ENCODE measurements around the gene TMEM51.

TMEM51 gene

GRCh38 chr1:15191267-15191666 lies 37.7 kb downstream of the TMEM51 start:
- in situ Hi-C loops (cut with MboI; ENCODE audit: low sequenced_read_pairs): no loop called here

GRCh38 chr1:15191770-15192169 lies 38.2 kb downstream of the TMEM51 start:
- in situ Hi-C loops (cut with MboI; ENCODE audit: low sequenced_read_pairs): no loop called here

- in situ Hi-C loops (cut with MboI; ENCODE audit: low sequenced_read_pairs): no loop called here
Measured at GRCh38 chr1:15192916-15193550, 39.5 kb downstream of the TMEM51 start.

GRCh38 chr1:15195420-15196052 lies 42.0 kb downstream of the TMEM51 start:
- in situ Hi-C loops (cut with MboI; ENCODE audit: low sequenced_read_pairs): no loop called here

- in situ Hi-C loops (cut with MboI; ENCODE audit: low sequenced_read_pairs): no loop called here
Measured at GRCh38 chr1:15196069-15196468, 42.5 kb downstream of the TMEM51 start.

GRCh38 chr1:15196807-15197530 lies 43.4 kb downstream of the TMEM51 start:
- in situ Hi-C loops (cut with MboI; ENCODE audit: low sequenced_read_pairs): no loop called here

GRCh38 chr1:15197591-15198447 lies 44.3 kb downstream of the TMEM51 start:
- in situ Hi-C loops (cut with MboI; ENCODE audit: low sequenced_read_pairs): no loop called here

GRCh38 chr1:15198684-15199083 lies 45.1 kb downstream of the TMEM51 start:
- in situ Hi-C loops (cut with MboI; ENCODE audit: low sequenced_read_pairs): no loop called here

GRCh38 chr1:15201221-15201620 lies 47.7 kb downstream of the TMEM51 start:
- in situ Hi-C loops (cut with MboI; ENCODE audit: low sequenced_read_pairs): no loop called here

- in situ Hi-C loops (cut with MboI; ENCODE audit: low sequenced_read_pairs): no loop called here
Measured at GRCh38 chr1:15201849-15202551, 48.5 kb downstream of the TMEM51 start.

GRCh38 chr1:15204931-15205330 lies 51.4 kb downstream of the TMEM51 start:
- in situ Hi-C loops (cut with MboI; ENCODE audit: low sequenced_read_pairs): no loop called here

GRCh38 chr1:15205586-15206346 lies 52.2 kb downstream of the TMEM51 start:
- in situ Hi-C loops (cut with MboI; ENCODE audit: low sequenced_read_pairs): no loop called here

GRCh38 chr1:15206418-15207030 lies 53.0 kb downstream of the TMEM51 start:
- in situ Hi-C loops (cut with MboI; ENCODE audit: low sequenced_read_pairs): no loop called here

- in situ Hi-C loops (cut with MboI; ENCODE audit: low sequenced_read_pairs): no loop called here
Measured at GRCh38 chr1:15207031-15207828, 53.7 kb downstream of the TMEM51 start.

GRCh38 chr1:15207829-15208429 lies 54.4 kb downstream of the TMEM51 start:
- in situ Hi-C loops (cut with MboI; ENCODE audit: low sequenced_read_pairs): no loop called here

GRCh38 chr1:15210651-15211375 lies 57.3 kb downstream of the TMEM51 start:
- in situ Hi-C loops (cut with MboI; ENCODE audit: low sequenced_read_pairs): no loop called here

GRCh38 chr1:15211424-15211823 lies 57.9 kb downstream of the TMEM51 start:
- in situ Hi-C loops (cut with MboI; ENCODE audit: low sequenced_read_pairs): no loop called here

Data from HL-60/S4 treated with phorbol 12-myristate 13-acetate at 8.2 ng/mL for 4 days and 3 days (cell line).